BE2C (cell line): ENCODE results near the gene UCN2.

ENCODE experiments used
- DNase-seq: peaks from one replicate; pipeline ENCODE4 v3.0.0-alpha.2; 2020
- H3K27me3 ChIP-seq: fragments of 250-450 bp; sonication (Bioruptor Pico); 2 replicates; pipeline ENCODE4 v1.5.1; 2020; ENCODE audit warnings: mild to moderate bottlenecking
- H3K36me3 ChIP-seq: fragments of 250-450 bp; sonication (Bioruptor Pico); 2 replicates; pipeline ENCODE4 v1.5.1; 2020; ENCODE audit warnings: mild to moderate bottlenecking
- H3K4me1 ChIP-seq: fragments of 250-450 bp; sonication (Bioruptor Pico); 2 replicates; pipeline ENCODE4 v1.5.1; 2020
- H3K4me3 ChIP-seq: 2 replicates; pipeline ENCODE4 v1.5.1; 2011; ENCODE audit warnings: low read depth, low read length
- H3K9me3 ChIP-seq: fragments of 250-450 bp; sonication (Bioruptor Pico); 2 replicates; pipeline ENCODE4 v1.5.1; 2020
- TF ChIP-seq, protein P1 (sequence below): IDR thresholded peaks from 2 replicates; pipeline ENCODE4 v1.5.1; 2012; ENCODE audit warnings: mild to moderate bottlenecking, low read depth, low read length

Gene UCN2

DNA sequence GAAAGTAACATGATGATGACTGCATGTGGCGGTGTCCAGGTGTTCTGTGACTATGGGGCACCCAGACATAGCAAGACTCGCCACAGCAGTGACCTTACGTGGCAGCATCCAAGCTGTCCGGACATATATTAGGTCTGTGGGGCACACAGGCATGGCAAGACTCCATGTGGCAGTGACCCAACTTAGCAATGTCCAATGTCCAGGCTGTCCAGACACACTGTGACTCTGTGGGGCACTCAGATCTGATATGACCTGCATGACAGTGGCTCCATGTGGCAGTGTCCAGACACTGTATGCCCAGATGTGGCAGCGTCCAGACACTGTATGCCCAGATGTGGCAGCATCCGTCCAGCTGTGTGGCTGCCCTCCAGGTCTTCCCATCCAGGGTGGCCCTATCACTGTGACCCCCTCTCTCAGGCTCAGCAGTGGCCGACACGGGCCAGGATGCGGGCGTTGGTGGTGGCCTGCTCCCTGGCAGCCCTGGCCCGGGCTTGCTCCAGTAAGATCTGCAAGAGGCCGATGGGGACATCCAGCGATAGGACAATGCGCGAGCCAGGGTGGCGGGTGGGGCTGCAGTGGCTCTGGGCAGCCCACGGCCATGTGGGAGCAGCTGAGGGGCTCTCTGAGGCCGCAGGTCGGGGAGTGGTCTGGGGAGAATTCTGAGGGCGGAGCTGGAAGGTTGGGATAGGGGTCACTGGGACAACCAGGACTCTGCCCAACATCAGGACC, 1.1 kb downstream of the UCN2 start:
- Histone ChIP-seq H3K4me1 (peaks cover 8% of the 10 kb centered on the region), H3K4me3 (no peak overlapping the region), H3K36me3 (no peaks in the 10 kb centered on the region), H3K9me3 (no peaks in the 10 kb centered on the region), H3K27me3 (no peaks in the 10 kb centered on the region)
- no peak for DNase-seq
- TF ChIP-seq, protein P1, sequence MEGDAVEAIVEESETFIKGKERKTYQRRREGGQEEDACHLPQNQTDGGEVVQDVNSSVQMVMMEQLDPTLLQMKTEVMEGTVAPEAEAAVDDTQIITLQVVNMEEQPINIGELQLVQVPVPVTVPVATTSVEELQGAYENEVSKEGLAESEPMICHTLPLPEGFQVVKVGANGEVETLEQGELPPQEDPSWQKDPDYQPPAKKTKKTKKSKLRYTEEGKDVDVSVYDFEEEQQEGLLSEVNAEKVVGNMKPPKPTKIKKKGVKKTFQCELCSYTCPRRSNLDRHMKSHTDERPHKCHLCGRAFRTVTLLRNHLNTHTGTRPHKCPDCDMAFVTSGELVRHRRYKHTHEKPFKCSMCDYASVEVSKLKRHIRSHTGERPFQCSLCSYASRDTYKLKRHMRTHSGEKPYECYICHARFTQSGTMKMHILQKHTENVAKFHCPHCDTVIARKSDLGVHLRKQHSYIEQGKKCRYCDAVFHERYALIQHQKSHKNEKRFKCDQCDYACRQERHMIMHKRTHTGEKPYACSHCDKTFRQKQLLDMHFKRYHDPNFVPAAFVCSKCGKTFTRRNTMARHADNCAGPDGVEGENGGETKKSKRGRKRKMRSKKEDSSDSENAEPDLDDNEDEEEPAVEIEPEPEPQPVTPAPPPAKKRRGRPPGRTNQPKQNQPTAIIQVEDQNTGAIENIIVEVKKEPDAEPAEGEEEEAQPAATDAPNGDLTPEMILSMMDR: no peak

DNA sequence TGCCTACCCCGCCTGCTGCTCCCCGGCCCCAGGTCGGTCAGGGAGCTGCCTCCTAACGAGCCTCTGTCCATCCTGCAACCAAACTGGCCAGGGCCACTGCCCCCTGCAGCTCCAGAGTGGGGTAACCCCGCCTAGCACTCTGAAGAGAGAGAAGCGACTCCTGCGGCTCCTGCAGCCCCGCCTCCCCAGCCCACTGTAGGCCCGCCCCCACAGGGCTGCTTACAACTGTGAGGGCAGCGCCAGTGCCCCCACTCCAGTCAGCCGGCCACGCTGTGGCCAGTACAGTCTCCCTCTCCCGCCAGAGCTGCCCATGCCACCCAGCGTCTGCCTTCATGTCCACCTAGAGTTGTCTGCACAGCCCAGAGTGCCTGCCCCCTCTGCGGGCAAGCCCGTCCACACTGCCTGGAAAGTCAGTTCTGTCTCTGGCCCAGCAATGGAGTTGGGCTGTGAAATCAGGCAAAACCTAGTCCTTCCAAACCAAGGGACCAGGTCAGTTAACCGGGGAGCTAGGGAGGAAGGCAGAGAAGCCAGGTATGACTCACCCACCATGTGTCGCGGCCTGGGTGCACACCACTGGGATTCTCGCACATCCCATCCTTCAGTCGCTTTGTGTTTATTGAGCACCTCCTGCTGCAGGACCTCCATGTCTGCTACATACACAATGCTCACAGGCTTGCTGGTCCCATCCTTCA, 2.4 kb downstream of the UCN2 start:
- Histone ChIP-seq H3K9me3 (no peaks in the 10 kb centered on the region), H3K27me3 (no peaks in the 10 kb centered on the region), H3K4me3 (no peak overlapping the region), H3K4me1 (peaks cover 7% of the 10 kb centered on the region), H3K36me3 (no peaks in the 10 kb centered on the region)
- DNase-seq: peak; percentile 41
- TF ChIP-seq, protein P1: no peak

DNA sequence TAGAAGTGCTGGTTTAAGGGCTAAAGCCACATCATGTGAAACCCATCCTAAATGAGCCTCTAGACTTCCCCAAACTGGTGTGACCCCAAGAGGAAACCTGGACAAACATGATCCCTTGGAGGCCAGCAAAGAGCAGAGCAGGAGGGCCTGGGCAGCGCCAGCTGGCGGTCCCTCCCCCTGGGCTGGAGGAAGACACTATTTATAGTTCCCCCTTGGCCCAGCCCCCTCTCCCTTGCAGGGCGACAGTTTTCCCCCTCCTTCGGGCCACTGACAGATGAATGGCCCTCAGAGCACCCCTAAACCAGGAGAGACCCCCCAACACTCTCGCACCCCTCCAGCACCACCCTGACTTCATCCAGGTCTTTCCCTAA, 2.9 kb downstream of the UCN2 start:
- DNase-seq: no peak
- no peaks in the 10 kb centered on the region for H3K27me3 ChIP-seq
- TF ChIP-seq, protein P1: no peak
- H3K9me3 ChIP-seq: no peaks in the 10 kb centered on the region
- H3K4me1 ChIP-seq: peaks cover 3% of the 10 kb centered on the region
- H3K36me3 ChIP-seq: no peaks in the 10 kb centered on the region
- no peak overlapping the region for H3K4me3 ChIP-seq

DNA sequence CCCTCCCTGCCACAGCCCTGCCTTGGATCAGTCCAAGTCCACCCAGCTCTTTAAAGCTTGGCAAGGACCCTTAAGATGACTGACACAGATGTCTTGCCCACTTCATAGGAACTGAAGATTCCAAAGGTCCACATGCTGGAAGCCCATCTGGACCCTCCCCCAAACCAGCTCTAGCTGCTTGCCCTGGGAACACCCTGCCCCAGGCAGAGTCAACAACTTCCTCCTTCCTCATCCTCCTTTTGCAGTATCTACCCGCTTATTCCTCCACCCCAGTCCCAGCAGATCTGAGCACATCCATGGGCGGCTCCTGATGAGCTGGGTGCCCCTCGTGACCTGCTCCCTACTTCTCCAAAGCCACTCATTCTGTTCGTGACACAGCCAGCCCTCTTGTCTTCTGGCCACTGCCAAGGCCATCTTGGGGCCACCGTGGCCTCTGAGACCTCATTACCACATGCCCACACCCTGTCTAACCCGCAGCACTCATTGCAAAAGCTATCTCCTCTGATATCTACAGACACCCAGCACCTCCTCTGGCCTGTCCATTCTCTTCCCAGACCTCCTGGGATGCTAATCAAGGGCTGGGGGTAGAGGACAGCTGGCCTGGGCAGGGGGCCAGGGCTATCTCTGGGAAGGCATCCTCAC, 5.0 kb downstream of the UCN2 start:
- DNase-seq: no peak
- Histone ChIP-seq H3K27me3 (no peaks in the 10 kb centered on the region), H3K4me3 (no peak overlapping the region), H3K4me1 (peaks cover 2% of the 10 kb centered on the region), H3K9me3 (no peaks in the 10 kb centered on the region), H3K36me3 (no peaks in the 10 kb centered on the region)
- TF ChIP-seq, protein P1: no peak

DNA sequence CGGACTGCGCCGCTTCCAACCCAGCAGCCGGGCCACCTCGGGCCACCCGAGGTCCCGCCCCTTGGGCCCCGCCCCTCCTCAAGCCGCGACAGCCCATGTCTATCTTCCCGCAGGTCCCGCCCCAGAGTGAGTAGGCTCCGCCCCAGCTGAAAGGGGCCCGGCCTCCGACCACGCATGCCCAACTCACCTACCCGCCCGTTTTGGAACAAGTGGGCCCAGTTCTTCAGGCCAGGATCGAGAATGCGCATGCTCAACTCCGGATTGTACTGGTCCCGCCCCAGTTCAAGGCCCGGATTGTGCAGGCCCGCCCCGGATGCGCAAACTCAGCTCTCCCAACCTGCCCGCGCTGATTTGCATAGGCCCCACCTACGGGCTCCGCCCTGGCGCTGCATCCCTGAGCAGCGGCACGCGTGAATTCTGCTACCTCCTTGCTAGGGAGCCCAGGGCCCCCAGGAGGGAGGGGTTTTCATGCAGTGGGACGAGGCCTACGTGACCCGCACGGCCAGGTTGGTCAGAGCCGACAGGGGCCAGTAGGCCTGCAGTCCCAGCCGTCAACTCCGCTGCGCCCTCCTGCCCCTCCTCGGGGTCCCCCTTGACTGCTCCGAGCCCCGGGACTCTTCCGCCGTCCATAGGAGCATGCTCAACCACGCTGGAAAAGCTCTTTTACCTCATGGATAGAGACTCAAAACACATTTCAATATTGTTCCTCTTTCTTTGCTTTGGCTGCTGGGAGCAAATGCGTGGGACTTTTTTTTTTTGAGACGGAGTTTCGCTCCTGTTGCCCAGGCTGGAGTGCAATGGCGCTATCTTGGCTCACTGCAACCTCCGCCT, 6.6 kb downstream of the UCN2 start, which contains the start of gene PFKFB4:
Gene PFKFB4 (minus strand): TSS at position 8 of the 831 bp plus-strand sequence. CDS start 26 bp downstream, outside the sequence.
- H3K4me3 ChIP-seq: peak within 1 kb of the TSS; percentile 59
- peak; percentile 96 for DNase-seq
- H3K27me3 ChIP-seq: no peaks in the 10 kb centered on the region
- H3K4me1 ChIP-seq: peaks cover 2% of the 10 kb centered on the region
- TF ChIP-seq, protein P1: no peak
- H3K9me3 ChIP-seq: no peaks in the 10 kb centered on the region
- H3K36me3 ChIP-seq: no peaks in the 10 kb centered on the region
